Hematopoietic multipotent progenitor cell treated with erythropoietin and hydrocortisone succinate and interleukin-3 and kit ligand, for 6 days (in vitro differentiated cells): ENCODE measurements around the gene ZGLP1.
A peak's percentile ranks its signal among the peaks of the same experiment; 100 is the strongest.

Source experiments
- DNase-seq: peaks from one replicate; pipeline ENCODE4 v3.0.0-alpha.2; 2015

Gene ZGLP1

GRCh38 chr19:10274589-10274988 is 35.0 kb downstream of the ZGLP1 start:
- DNase-seq: no peak

DNA sequence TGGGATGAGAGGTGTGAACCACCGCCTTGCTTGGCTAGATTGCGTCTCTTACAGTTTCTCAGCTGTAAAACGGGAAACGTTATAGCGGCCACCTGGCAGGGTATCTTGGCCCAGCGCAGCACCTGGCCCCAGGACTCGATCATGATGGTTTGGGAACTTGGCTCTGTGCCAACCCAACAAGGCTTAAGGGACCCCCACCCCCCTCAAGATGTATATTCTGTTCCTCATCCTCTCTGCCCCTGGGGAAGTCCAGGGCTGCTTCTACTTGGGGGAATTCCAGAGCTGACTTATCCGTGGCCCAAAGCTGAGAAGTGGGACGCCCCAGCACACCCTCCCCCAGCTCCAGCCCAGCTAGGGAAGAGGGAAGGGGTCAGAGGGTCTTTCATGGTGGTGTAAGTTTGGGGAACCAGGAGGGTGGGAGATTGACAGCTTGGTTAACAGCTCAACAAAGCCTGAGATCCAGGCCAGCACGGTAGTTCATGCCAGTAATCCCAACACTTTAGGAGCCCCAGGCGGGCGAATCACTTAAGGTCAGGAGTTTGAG is 38.0 kb downstream of the ZGLP1 start:
- DNase-seq: peak; percentile 25

GRCh38 chr19:10270616-10271394 is 38.8 kb downstream of the ZGLP1 start, which contains the start of gene ICAM1:
Gene ICAM1 (plus strand): TSS chr19:10271120. CDS start chr19:10271160, 40 bp downstream.
- peak; percentile 84 for DNase-seq

GRCh38 chr19:10270180-10270615 is 39.4 kb downstream of the ZGLP1 start:
- peak; percentile 78 for DNase-seq

DNA sequence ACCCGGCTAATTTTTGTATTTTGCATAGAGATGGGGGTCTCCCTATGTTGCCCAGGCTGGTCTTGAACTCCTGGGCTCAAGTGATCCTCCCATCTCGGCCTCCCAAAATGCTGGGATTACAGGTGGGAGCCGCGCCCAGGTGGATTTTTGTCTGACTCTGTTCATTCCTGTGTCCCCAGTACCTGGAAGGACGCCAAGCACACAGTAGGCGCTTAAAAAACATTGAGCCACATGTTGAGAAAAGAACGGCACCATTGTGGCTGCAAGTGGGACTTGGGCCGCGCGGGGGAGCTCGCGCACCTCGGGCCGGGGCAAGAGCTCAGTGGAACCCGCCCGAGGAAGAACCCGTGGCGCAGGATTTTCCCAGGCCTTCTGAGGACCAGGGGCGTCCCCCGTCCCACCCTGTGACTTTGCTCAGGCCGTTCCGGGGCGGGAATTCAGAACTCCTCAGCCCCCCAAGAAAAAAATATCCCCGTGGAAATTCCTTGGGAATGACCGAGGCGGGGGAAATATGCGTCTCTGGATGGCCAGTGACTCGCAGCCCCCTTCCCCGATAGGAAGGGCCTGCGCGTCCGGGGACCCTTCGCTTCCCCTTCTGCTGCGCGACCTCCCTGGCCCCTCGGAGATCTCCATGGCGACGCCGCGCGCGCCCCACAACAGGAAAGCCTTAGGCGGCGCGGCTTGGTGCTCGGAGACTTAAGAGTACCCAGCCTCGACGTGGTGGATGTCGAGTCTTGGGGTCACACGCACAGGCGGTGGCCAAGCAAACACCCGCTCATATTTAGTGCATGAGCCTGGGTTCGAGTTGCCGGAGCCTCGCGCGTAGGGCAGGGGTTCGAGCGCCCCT is 40.1 kb downstream of the ZGLP1 start:
- peak; percentile 87 for DNase-seq

- DNase-seq: no peak
Observed at GRCh38 chr19:10268071-10268470, 41.5 kb downstream of the ZGLP1 start.

- DNase-seq: peak; percentile 54
Observed at GRCh38 chr19:10266706-10267105, 42.9 kb downstream of the ZGLP1 start.

GRCh38 chr19:10262771-10263170 is 46.8 kb downstream of the ZGLP1 start:
- no peak for DNase-seq

DNA sequence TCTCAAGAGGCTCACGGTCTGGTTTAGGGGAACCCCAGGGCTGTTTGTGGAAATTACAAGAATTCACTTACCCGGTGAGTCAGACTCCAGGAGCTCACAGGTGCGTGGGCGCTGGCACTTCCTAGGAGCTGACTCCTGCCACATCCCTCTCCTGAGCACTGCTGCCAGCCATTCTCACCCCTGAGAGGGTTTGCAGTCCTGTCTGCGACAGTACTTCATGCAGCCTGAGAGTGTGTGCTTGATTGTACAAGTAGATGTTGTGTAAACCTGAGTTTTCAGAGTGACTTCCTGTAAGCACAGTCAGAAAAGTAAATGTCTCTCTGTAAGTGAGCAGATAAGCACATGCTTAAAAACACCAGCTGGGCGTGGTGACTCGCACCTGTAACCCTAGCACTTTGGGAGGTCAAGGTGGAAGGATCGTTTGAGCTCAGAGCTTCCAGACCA is 49.5 kb downstream of the ZGLP1 start:
- peak; percentile 28 for DNase-seq

DNA sequence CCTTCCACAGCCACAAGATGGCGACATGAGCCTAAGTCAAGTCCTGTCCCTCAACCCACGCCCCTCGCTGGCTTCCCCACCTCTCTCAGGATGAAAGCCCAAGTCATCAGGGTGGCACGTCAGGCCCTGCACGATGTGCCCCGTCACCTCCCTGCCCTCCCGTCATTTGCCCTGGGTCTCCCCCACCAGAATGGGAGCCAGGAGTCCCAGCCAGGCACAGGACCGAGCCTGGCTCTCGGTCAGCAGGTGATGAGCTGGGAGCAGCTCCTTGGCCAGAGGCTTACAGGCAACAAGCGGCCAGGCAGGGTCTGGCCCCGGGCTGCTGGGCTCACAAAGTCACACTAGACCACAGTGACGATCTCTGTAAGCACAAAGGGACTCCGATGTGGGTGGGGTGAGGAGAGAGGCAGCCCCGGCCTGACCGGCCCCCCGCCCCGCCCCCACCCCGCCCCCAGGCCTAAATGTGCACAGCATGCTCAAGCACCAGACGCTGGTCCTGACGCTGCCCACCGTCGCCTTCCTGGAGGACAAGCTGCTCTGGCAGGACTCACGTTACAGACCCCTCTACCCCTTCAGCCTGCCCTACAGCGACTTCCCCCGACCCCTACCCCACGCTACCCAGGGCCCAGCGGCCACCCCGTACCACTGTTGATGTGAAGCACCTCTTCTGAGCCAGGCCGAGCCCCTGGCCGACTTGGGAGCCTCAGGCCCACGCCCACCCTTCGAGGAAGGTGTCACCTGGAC is 50.3 kb downstream of the ZGLP1 start:
- DNase-seq: peak; percentile 96

DNA sequence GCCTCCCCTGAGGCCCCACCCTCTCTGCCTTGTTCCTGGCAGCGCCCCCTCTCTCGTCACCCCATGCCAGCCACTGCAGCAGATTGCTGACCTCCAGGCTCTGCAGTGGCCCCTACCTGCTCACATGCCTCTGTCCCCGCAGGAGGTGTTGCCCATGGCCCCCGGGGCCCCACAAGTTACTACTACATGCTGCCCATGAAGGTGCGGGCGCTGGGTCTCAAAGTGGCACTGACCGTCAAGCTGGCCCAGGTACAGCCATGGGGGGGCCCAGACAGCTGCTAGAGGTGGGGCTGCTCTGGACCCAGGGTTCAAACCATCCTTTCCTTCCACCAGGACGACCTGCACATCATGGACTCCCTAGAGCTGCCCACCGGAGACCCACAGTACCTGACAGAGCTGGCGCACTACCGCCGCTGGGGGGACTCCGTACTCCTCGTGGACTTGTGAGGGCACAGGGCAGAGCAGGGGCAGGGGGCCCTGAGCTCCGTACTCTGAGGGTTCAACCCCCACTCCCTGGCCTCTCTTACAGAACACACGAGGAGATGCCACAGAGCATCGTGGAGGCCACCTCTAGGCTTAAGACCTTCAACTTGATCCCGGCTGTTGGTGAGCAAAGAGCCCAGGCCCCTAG is 51.4 kb downstream of the ZGLP1 start:
- DNase-seq: no peak

DNA sequence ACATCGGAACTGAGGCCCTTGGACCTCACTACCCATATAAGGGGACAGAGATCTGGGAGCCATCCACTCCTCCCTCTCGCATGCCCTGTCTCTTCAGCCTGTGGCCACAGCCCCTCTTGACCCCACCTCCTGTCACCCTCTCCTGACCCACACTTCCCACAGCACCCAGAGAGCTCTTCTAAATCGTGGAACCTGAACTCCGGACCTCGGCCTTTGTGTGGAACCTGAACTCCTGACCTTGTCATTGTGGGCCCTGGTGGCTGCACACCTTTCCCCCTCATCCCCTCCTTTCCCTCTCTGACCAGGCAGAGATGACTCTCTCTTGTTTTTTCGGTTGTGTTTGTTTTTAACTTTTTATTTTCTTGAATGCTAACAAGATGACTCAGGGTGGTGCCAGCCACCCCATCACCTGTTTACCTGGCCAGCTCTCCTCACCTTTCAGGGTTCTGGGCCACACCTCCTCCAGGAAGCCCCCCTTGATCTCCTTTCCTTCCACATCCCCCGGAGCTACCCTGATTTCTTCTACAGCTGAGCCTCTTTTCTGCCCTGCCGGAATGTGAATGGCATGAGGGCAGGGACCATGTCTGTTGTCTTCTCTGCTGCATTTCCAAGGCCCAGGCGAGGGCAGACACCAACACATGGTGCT is 52.5 kb downstream of the ZGLP1 start:
- no peak for DNase-seq

DNA sequence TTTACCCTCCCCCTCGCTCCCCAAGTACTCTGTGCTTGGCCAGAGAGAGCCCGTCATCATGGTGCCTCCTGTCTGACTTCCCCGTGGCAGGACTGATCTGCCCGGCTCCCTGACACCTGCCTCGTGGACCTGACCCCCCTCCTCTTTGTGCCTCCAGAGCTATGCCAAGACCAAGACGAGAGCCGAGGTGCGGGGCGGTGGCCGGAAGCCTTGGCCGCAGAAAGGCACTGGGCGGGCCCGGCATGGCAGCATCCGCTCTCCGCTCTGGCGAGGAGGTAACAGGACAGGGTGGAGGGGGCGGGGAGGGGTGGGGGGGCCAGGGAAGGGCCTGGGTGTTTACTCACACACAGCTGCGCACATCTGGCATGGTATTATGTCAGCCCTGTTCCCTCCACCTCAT is 53.1 kb downstream of the ZGLP1 start:
- DNase-seq: no peak

DNA sequence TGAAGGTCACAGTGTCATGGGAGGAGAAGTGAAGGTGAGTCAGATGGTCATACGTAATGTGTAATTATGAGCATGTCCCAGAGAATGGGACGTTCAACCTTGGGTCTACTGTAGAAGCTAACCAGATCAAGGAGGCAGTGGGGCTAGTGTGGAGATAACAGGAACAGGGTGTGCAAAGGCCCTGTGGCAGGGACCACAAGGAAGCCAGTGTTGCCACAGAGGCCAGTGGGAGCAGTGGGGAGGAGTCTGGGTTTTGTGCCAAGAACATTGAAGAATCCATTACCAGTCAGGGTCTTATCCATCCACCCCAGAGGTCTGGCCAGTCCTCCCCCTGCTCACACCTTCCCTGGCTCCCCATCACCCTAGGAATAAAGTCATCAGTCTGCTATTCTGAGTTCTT is 54.3 kb downstream of the ZGLP1 start:
- no peak for DNase-seq
